ENCODE results near the gene FAM20B.

- no peak for TF ChIP-seq CC2D1A (CRISPR knock-in tag; IDR thresholded peaks at IDR 0.05)
- no peak for TF ChIP-seq CTCF (CRISPR knock-in tag; IDR thresholded peaks at IDR 0.05)
- TF ChIP-seq CBX5 (CRISPR knock-in tag; IDR thresholded peaks at IDR 0.05; ENCODE audit: borderline replicate concordance), result no peak
- no peak for TF ChIP-seq USF2 (IDR thresholded peaks at IDR 0.05; ENCODE audit: low read depth, low read length)
- no peak for TF ChIP-seq USF2 (CRISPR knock-in tag; IDR thresholded peaks at IDR 0.05; ENCODE audit: borderline replicate concordance)
- no peak for TF ChIP-seq NFE2L2 (IDR thresholded peaks at IDR 0.05; ENCODE audit: low read length)
- TF ChIP-seq IRF2 (CRISPR knock-in tag; IDR thresholded peaks at IDR 0.05), result no peak
- TF ChIP-seq ZBTB37 (CRISPR knock-in tag; IDR thresholded peaks at IDR 0.05), result no peak
- no peak for TF ChIP-seq TAF1 (CRISPR knock-in tag; IDR thresholded peaks at IDR 0.05)
- no peak for TF ChIP-seq GATAD1 (CRISPR knock-in tag; IDR thresholded peaks at IDR 0.05)
- TF ChIP-seq RELA (CRISPR knock-in tag; IDR thresholded peaks at IDR 0.05), result no peak
Observed at GRCh38 chr1:179095924-179096323, 70.2 kb downstream of the FAM20B start.
